Measurements from ENCODE around the gene PTCRA.

PTCRA gene

GRCh38 chr6:42974919-42975505, 59.2 kb downstream of the PTCRA start:
- DNase-seq (ENCODE audit: low read depth) = no peak

All from GM04503 (cell line).